K562 (cell line): ENCODE results near the gene SPTLC2. TPM values are rescaled to one million over a fixed set of nuclear protein-coding genes. Genes with fewer than 3 reads are reported as not detected.
A peak's percentile ranks its signal among the peaks of the same experiment; 100 is the strongest.

Experiments
- ATAC-seq: fragments of 200-7000 bp; cut with Tn5 transposase; 3 replicates; pipeline ENCODE4 v1.9.1; 2020; ENCODE audit warnings: moderate library complexity
- BruUV-seq: library from RNA; stranded (reverse); fragments of 400-500 nt; replicated peaks from 2 replicates; lab custom pipeline; 2021; lab: Mats Ljungman, UMichigan
- CTCF ChIA-PET: fragments of 300-600 bp; formaldehyde crosslinking; extraction: SDS; loops from one replicate; lab custom pipeline; 2021; ENCODE audit warnings: low intra/inter-chr PET ratio; lab: Yijun Ruan, JAX
- POLR2A ChIA-PET: fragments of 300-600, 350-650 bp; sonication (Branson Sonifier 250); formaldehyde crosslinking; extraction: SDS; loops from one replicate; lab custom pipeline; 2021; ENCODE audit warnings: antibody characterized with exemption, inconsistent platforms; lab: Yijun Ruan, JAX
- DNase-seq, 4 experiments: peaks; one replicate each; pipeline versions ENCODE4 v3.0.0 to v3.0.0-alpha.2; 2011 to 2018; ENCODE audit warnings: low spot score in 3 of 4, mixed read lengths in 3 of 4; ENCODE audit errors: extremely low read depth in 1 of 4
- FAIRE-seq: peaks from 2 replicates; lab custom pipeline; 2011; peaks lifted over from hg19 to GRCh38; lab: Jason Lieb, UNC
- H2AFZ ChIP-seq: 2 replicates; pipeline ENCODE4 v1.6.0; 2011; ENCODE audit warnings: low read depth, low read length, control low read depth, inconsistent platforms
- H3K27ac ChIP-seq: fragments of 200-600 bp; 3 replicates; pipeline ENCODE4 v1.8.0; 2011; ENCODE audit warnings: low read depth, mild to moderate bottlenecking, control low read depth, inconsistent platforms, low read length, moderate library complexity, mixed read lengths; ENCODE audit errors: extremely low read depth
- H3K27me3 ChIP-seq, 2 experiments: fragments of 300-600 bp in 1 of 2; 2 replicates in 1 of 2; 3 replicates in 1 of 2; pipeline versions ENCODE4 v1.6.0 to v1.8.0; 2011; ENCODE audit warnings: inconsistent platforms in 2 of 2, low read length in 2 of 2, mild to moderate bottlenecking in 1 of 2, mixed read lengths in 1 of 2, moderate library complexity in 1 of 2; ENCODE audit not compliant: control insufficient read depth in 2 of 2, insufficient read depth in 2 of 2
- H3K36me3 ChIP-seq: fragments of 300-600 bp; 3 replicates; pipeline ENCODE4 v1.8.0; 2011; ENCODE audit warnings: mild to moderate bottlenecking, low read length, inconsistent platforms; ENCODE audit not compliant: control insufficient read depth, insufficient read depth
- H3K4me1 ChIP-seq, 2 experiments: fragments of 200-600 bp in 1 of 2; replicated peaks in 1 of 2; 2 replicates in 1 of 2; 3 replicates in 1 of 2; pipeline versions ENCODE4 v1.5.1 to v1.8.0; 2011; ENCODE audit warnings: inconsistent platforms in 2 of 2, low read length in 2 of 2, mild to moderate bottlenecking in 1 of 2, mixed read lengths in 1 of 2, moderate library complexity in 1 of 2; ENCODE audit not compliant: control insufficient read depth in 2 of 2, insufficient read depth in 2 of 2
- H3K4me2 ChIP-seq: 2 replicates; pipeline ENCODE4 v1.6.1; 2011; ENCODE audit warnings: low read length, control low read depth, inconsistent platforms, mixed read lengths; ENCODE audit not compliant: insufficient read depth
- H3K4me3 ChIP-seq: fragments of 200-600 bp; sonication (generic), shearing (Covaris generic); 2 replicates; pipeline ENCODE4 v1.5.1; 2016; ENCODE audit warnings: control low read depth, inconsistent platforms
- H3K79me2 ChIP-seq: fragments of 200-600 bp; 3 replicates; pipeline ENCODE4 v1.8.0; 2011; ENCODE audit warnings: low read length, inconsistent platforms; ENCODE audit not compliant: control insufficient read depth, insufficient read depth
- H3K9ac ChIP-seq, 2 experiments: 2 replicates each; pipeline versions ENCODE4 v1.6.0 to v1.6.1; 2011; ENCODE audit warnings: low read depth in 2 of 2, low read length in 2 of 2, control low read depth in 1 of 2, inconsistent platforms in 1 of 2, mild to moderate bottlenecking in 1 of 2, mixed read lengths in 1 of 2; ENCODE audit not compliant: insufficient read depth in 1 of 2
- H3K9me1 ChIP-seq: one replicate; pipeline ENCODE4 v1.6.0; 2011; ENCODE audit warnings: inconsistent platforms, mild to moderate bottlenecking, low read length, moderate library complexity; ENCODE audit not compliant: control insufficient read depth, insufficient read depth
- H3K9me3 ChIP-seq: replicated peaks from 2 replicates; pipeline ENCODE4 v1.5.1; 2011; ENCODE audit warnings: low read depth, low read length, inconsistent platforms; ENCODE audit not compliant: control insufficient read depth, insufficient read depth
- H4K20me1 ChIP-seq: replicated peaks from 2 replicates; pipeline ENCODE4 v1.6.1; 2011; ENCODE audit warnings: low read length, inconsistent platforms, mixed read lengths; ENCODE audit not compliant: control insufficient read depth, insufficient read depth
- GTF2E2 ChIP-seq: fragments of 200-800 bp; sonication (Bioruptor generic); IDR thresholded peaks from 2 replicates; pipeline ENCODE4 v1.6.1; 2016; ENCODE audit warnings: missing genetic modification characterization, missing compliant biosample characterization
- KDM1A ChIP-seq, 2 experiments: fragments of 450-650 bp; IDR thresholded peaks; 2 replicates each; pipeline ENCODE4 v1.6.1; 2016; ENCODE audit warnings: mild to moderate bottlenecking in 2 of 2
- KLF1 ChIP-seq: fragments of 450-650 bp; IDR thresholded peaks from 2 replicates; pipeline ENCODE4 v1.6.1; 2016; ENCODE audit warnings: missing genetic modification characterization, missing compliant biosample characterization
- NFE2 ChIP-seq: IDR thresholded peaks from 2 replicates; pipeline ENCODE4 v1.6.1; 2014; ENCODE audit warnings: antibody characterized with exemption, low read depth
- SRSF1 ChIP-seq: fragments of 200-400 bp; formaldehyde crosslinking; IDR thresholded peaks from 2 replicates; pipeline ENCODE4 v1.6.1; 2017; ENCODE audit warnings: mild to moderate bottlenecking, low read depth, low read length, moderate library complexity
- TSC22D4 ChIP-seq: fragments of 450-650 bp; IDR thresholded peaks from 2 replicates; pipeline ENCODE4 v1.6.1; 2016; ENCODE audit warnings: missing genetic modification characterization, missing biosample characterization, control low read depth
- ZNF318 ChIP-seq, 2 experiments: fragments of 450-650 bp; IDR thresholded peaks; 2 replicates each; pipeline ENCODE4 v1.6.1; 2016; ENCODE audit warnings: mild to moderate bottlenecking in 2 of 2, borderline replicate concordance in 1 of 2, low read depth in 1 of 2, moderate library complexity in 1 of 2
- ZNF551 ChIP-seq: fragments of 250-450 bp; sonication (Bioruptor Pico); IDR thresholded peaks from 2 replicates; pipeline ENCODE4 v1.5.0; 2021; ENCODE audit warnings: mild to moderate bottlenecking, moderate library complexity
- WGBS: fragments of 100-300 bp; shearing (Covaris generic); methylation state at CpG from one replicate; pipeline ENCODE4 v1.1.6; 2016; ENCODE audit warnings: low coverage, mixed read lengths; ENCODE audit not compliant: insufficient coverage; ENCODE audit errors: missing lambda C conversion rate; 5-methylcytosine and 5-hydroxymethylcytosine counted together
- in situ Hi-C: fragments of 300-500 bp; cut with MboI; formaldehyde crosslinking; loops from 4 replicates; pipeline ENCODE4 v1.15.0; 2018; ENCODE audit warnings: inconsistent platforms, mixed read lengths
- intact Hi-C: fragments of 100-400 bp; cut with micrococcal nuclease; formaldehyde crosslinking; loops from 2 replicates; pipeline ENCODE4 v1.14.2; 2022
- polyA plus RNA-seq, 8 experiments: library from polyadenylated mRNA; depleted of rRNA in 4 of 8; stranded (reverse) in 5 of 8; unstranded in 3 of 8; fragments of >200 nt; fragmentation: Nextera tagmentation in 2 of 8; fragmentation: Illumina TruSeq in 1 of 8; extraction: Ambion mirVana in 2 of 8; extraction: Trizol in 1 of 8; gene quantifications; 2 replicates each; pipeline versions ENCODE4 v1.2.1 to v1.2.3, GENCODE V29; 2011 to 2014; ENCODE audit warnings: inconsistent platforms in 1 of 8, missing spikeins in 1 of 8
- total RNA-seq, 7 experiments: library from RNA; depleted of rRNA in 6 of 7; stranded (reverse); fragments of >200 nt in 6 of 7; fragmentation: Illumina TruSeq in 2 of 7; extraction: Trizol in 2 of 7; gene quantifications; 2 replicates each; pipeline versions ENCODE4 v1.2.1 to v1.2.3, GENCODE V29; 2011 to 2021; ENCODE audit warnings: low replicate concordance in 1 of 7

The SPTLC2 gene
- total and polyA plus RNA-seq, 9 of the 15 experiments (the other 6 are each of a cell fraction or from before 2014, with no cell fraction given) = 4.5 to 30.4 (median 14.0) TPM

- Histone ChIP-seq H3K36me3 (peaks cover 26% of the 10 kb centered on the region; the same call in 1 of the 3 replicates), H3K4me2 (no peak overlapping the region), H2AFZ (no peak overlapping the region), H3K9ac (no peak overlapping the region), H3K4me3 (no peak overlapping the region), H3K9me1 (no peaks in the 10 kb centered on the region), H3K79me2 (peaks cover 3% of the 10 kb centered on the region; the same call in 2 of the 3 replicates), H4K20me1 (no peaks in the 10 kb centered on the region), H3K9me3 (no peaks in the 10 kb centered on the region), H3K27me3 (no peaks in the 10 kb centered on the region)
- in situ Hi-C loops = no loop called here
- 65% methylated on average over 6 of the region's 6 CpGs for WGBS
- CTCF ChIA-PET = no interaction called here
- intact Hi-C loops = no loop called here
- ATAC-seq (no peak), FAIRE-seq (no peak)
- TF ChIP-seq NFE2 (0 out of 2 replicates have a peak, but pooled peaks have one; percentile 11), GTF2E2 (tag) (no peak), KLF1 (tag) (no peak), KDM1A (IDR thresholded peaks at IDR 0.05) (peak; percentile 8 to 37; a peak in 1 of 4 replicates)
- TF ChIP-seq, all 486 proteins: peak for 2
- no peak for DNase-seq
- H3K27ac ChIP-seq = no peak overlapping the region
- POLR2A ChIA-PET = interaction anchor here (0.6 kb wide), 1 partner anchor 237 kb away, joined by 3 read pairs; no protein-coding TSS in a partner anchor
- no TSS peak for BruUV-seq
- no peaks in the 10 kb centered on the region; a peak in 1 of 5 replicates for H3K4me1 ChIP-seq
Observed at GRCh38 chr14:77570706-77571268, 45.6 kb downstream of the SPTLC2 start.

GRCh38 chr14:77565994-77566305, 50.5 kb downstream of the SPTLC2 start:
- FAIRE-seq = no peak
- Histone ChIP-seq H3K9me1 (no peaks in the 10 kb centered on the region), H3K27me3 (no peaks in the 10 kb centered on the region), H3K9ac (no peak overlapping the region), H4K20me1 (no peaks in the 10 kb centered on the region), H2AFZ (no peak overlapping the region), H3K4me2 (no peak overlapping the region), H3K79me2 (no peaks in the 10 kb centered on the region; the same call in 1 of the 3 replicates), H3K27ac (no peak overlapping the region), H3K9me3 (no peaks in the 10 kb centered on the region), H3K4me1 (no peaks in the 10 kb centered on the region), H3K4me3 (no peak overlapping the region), H3K36me3 (peaks cover 37% of the 10 kb centered on the region; the same call in 2 of the 3 replicates)
- POLR2A ChIA-PET = no interaction called here
- BruUV-seq = no TSS peak
- no peak for DNase-seq
- CTCF ChIA-PET = no interaction called here
- intact Hi-C loops = no loop called here
- WGBS = no CpG with 5 or more reads among the region's 1 CpG
- ATAC-seq = no peak
- in situ Hi-C loops = no loop called here
- no peak for TF ChIP-seq TSC22D4 (tag)
- no peak for TF ChIP-seq ZNF551 (CRISPR knock-in tag)
- no peak for TF ChIP-seq SRSF1
- no peak for TF ChIP-seq ZNF318 (IDR thresholded peaks at IDR 0.05; ENCODE audit: borderline replicate concordance in 1 of 2, low read depth in 1 of 2)
